ENCODE measurements around the gene SELENOM.
"Not testable (repeated sequence)": the region's sequence is repeated elsewhere in the genome, so short reads cannot be mapped to it uniquely, and the experiment has no call there.

SELENOM gene

DNA sequence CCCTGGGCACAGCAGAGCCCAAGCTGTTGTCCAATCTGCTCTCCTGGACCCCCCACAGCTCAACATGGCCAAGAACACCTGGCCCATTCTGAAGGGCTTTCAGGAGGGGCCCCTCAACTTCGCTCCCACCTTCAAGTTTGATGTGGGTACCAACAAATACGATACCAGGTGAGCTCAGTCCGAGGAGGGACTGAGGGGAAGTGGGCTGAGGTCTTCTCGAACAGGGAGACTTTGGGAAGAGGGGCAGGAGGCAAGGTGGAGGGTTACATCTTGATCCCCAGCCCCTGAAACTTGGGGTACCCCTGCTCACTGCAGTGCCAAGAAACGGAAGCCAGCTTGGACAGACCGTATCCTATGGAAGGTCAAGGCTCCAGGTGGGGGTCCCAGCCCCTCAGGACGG, 20.8 kb upstream of the SELENOM start:
- DNase-seq = no peak

- DNase-seq = no peak
Observed at GRCh38 chr22:31127181-31127772, 19.9 kb upstream of the SELENOM start.

GRCh38 chr22:31126869-31127175, 19.5 kb upstream of the SELENOM start:
- DNase-seq = no peak

DNA sequence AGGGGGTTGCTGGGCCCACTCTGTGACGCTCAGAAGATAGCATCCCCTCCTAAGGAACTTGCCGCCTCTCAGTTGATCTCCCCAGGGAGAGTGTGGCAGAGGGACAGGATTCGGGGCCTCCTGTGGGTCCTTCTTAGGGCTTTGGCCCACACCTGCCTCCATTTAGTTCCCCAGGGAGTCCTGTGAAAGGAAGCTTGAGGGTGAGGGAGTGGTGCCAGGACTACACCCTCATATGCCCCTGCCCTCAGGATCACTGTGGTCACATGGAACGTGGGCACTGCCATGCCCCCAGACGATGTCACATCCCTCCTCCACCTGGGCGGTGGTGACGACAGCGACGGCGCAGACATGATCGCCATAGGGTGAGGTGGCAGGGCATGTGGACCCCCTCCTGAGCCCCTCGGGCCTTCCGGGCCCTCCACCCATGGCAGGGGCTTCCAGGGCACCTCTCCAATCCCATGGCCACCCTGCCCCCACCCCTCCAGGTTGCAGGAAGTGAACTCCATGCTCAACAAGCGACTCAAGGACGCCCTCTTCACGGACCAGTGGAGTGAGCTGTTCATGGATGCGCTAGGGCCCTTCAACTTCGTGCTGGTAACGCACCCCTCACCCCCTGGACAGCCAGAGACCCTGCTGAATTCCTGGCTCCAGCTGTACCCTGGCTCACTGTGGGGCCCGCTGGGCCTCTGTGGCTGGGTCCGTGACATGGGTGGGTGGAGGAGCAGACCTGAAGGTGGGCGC, 18.9 kb upstream of the SELENOM start:
- DNase-seq = no peak

DNA sequence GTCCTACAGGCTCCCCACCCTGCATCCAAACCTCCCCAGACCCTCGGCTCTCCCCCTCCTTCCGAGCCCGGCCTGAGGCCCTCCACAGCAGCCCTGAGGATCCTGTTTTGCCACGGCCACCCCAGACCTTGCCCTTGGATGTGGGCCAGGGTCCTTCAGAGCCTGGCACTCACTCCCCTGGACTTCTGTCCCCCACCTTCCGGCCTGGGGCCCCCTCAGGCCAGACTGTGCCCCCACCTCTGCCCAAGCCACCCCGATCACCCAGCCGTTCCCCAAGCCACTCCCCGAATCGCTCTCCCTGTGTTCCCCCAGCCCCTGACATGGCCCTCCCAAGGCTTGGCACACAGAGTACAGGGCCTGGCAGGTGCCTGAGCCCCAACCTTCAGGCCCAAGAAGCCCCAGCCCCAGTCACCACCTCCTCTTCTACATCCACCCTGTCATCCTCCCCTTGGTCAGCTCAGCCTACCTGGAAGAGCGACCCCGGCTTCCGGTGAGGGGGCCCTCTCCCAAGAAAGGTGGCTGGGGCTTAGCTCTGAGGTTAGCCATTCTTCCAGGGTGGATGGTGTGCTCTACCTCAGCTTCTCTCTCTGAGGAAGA, 18.3 kb upstream of the SELENOM start:
- no peak for DNase-seq

DNA sequence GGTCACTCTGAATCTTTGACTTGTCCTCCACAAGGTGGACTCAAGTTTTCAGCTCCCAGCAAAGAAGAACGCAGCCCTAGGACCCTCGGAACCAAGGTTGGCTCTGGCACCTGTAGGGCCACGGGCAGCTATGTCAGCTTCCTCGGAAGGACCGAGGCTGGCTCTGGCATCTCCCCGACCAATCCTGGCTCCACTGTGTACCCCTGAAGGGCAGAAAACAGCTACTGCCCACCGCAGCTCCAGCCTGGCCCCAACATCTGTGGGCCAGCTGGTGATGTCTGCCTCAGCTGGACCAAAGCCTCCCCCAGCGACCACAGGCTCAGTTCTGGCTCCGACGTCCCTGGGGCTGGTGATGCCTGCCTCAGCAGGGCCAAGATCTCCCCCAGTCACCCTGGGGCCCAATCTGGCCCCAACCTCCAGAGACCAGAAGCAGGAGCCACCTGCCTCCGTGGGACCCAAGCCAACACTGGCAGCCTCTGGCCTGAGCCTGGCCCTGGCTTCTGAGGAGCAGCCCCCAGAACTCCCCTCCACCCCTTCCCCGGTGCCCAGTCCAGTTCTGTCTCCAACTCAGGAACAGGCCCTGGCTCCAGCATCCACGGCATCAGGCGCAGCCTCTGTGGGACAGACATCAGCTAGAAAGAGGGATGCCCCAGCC, 17.6 kb upstream of the SELENOM start:
- no peak for DNase-seq

DNA sequence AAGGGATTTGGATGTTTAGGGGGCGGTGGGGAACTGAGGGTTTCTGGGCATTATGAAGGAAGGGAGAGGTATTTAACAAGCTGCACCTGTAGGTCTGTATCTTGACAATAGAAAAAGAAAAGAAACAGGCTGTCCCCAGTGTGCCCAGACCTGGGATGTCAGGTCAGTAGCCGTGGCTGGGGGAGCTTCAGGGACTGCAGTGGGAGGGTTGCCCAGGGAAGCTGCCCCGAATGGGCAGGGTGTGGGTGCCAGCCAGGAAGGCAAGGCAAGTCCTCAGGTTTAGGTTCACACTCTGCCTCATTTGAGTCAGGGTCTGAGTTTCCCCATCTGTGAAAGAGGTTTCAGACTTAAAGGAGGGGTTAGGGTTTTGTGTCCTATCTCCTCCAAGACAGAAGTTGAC, 16.9 kb upstream of the SELENOM start:
- no peak for DNase-seq

GRCh38 chr22:31123292-31123602, 15.9 kb upstream of the SELENOM start:
- no peak for DNase-seq

GRCh38 chr22:31122532-31123291, 15.3 kb upstream of the SELENOM start, which contains the start of gene INPP5J:
INPP5J (plus strand) TSS chr22:31122966; CDS start chr22:31123015, 49 bp downstream.
- peak; percentile 14 for DNase-seq

GRCh38 chr22:31122196-31122531, 14.8 kb upstream of the SELENOM start:
- DNase-seq = no peak

GRCh38 chr22:31121403-31121802, 14.0 kb upstream of the SELENOM start:
- DNase-seq = no peak

DNA sequence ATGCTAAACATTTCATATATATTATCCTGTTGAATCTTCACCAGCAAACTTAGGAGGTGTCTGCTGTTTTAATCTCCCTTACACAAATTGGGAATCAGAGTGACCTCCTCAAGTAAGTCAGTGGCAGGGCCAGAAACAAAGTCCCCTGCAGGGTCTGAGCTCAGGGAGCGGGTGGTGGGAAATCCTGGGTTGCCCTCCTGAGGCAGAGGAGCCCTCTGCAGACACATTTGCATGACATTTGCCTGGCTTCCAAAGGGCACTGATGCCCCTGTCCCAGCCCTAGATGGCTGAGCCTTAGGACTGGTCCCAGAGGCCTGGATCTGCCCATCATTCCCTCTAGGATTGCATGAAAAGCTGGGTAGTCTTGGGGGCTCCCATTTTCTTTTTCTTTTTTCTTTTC, 13.3 kb upstream of the SELENOM start:
- no peak for DNase-seq

DNA sequence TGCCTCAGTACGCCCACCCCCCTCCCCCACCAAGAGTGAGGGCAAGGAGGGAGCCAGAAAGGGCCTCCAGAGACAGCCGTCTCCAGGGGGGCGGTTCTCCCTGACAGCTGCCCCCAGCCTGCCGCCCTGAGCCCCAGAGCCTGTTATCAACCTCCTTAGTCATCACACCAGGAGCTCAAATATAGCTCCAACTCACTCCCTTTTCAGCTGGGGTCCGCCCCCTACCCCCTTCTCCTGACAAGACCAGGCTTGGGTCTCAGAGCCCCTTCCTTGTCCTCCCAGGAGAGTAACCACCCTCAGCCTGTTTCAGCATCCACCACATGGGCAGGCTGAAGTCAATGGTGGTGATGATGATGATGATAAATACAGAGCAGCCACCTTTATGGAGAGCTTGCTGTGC, 12.9 kb upstream of the SELENOM start:
- DNase-seq = no peak

GRCh38 chr22:31119026-31119717, 11.8 kb upstream of the SELENOM start:
- DNase-seq = no peak

- no peak for DNase-seq
Observed at GRCh38 chr22:31118046-31118820, 10.9 kb upstream of the SELENOM start.

DNA sequence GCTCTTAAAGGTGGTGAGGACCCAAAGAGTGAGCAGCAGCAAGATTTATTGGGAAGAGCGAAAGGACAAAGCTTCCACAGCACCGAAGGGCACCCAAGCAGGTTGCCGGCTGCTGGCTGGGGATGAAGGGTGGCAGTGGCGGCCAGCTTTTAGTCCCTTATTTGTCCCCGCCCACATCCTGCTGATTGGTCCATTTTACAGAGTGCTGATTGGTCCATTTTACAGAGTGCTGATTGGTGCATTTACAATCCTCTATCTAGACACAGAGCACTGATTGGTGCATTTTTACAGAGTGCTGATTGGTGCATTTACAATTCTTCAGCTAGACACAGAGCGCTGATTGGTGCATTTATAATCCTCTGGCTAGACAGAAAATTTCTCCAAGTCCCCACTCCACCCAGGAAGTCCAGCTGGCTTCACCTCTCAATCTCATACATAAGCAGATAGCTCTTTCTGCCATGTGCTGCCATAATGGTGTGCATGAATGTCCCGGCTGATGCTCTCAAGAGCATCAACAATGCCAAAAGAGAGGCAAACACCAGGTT, 5.3 kb upstream of the SELENOM start:
- not testable (repeated sequence) for DNase-seq

DNA sequence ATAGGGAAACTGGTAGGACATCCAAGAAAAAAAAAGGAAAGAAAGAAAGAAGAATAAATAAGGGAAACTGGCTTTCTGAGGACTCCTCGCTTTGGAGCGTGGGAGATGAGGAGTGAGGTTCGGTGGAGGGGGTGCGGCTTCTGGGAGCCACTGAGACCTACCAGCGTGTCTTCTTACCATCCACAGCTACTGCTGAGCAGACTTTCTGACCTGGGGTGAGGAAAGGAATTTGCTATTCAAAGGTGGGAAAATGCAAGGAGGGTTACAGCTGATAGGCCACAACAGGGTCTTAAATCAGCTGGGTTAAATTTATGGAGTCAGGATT, 488 bp upstream of the SELENOM start:
- DNase-seq = no peak

DNA sequence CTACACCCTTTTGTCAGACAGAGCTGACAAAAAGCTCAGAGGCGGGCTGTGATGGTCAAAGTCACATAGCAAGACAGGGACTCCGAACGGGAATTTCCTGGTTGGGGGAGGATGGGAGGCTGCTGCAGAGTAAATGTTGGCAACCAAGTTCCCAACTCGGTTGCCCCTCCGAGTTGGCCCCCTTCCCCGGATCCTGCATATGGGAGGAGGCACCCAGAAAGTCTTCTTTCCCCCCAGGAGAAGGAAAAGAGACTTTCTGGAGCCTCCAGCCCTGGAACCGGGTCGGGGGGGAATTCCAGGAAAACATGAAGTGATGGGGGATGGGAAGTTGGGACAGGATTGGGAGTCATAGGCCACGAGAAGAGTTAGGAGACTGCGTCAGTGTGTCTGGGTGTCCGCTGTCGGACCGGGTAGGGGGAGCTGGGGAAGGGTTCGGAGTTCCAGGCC, 614 bp downstream of the SELENOM start:
- DNase-seq = no peak

- DNase-seq = no peak
Observed at GRCh38 chr22:31106001-31106571, 1.3 kb downstream of the SELENOM start.

GRCh38 chr22:31105282-31105929, 2.0 kb downstream of the SELENOM start:
- DNase-seq = no peak

- no peak for DNase-seq
Observed at GRCh38 chr22:31104869-31105268, 2.5 kb downstream of the SELENOM start.
